ENCODE data around the gene ZNF367.

Gene ZNF367

DNA sequence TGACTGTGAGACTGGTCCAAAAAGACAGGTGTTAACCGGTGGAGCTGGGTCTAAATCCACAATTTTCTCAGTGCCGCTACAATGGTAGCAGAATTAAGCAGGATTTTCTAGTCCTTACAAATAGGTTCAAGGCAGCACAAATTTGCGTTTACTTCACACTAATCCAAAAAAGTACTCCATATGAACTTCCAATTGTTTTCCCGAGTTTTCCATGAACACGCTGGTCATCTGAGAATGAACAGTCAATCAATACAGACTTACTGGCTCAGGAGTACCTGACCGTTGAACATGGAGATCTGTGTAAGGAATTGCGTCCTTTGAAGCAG, 35.4 kb downstream of the ZNF367 start:
- TF ChIP-seq MYC (IDR thresholded peaks at IDR 0.05; ENCODE audit: low read depth, low read length) (no peak), POLR2A (IDR thresholded peaks at IDR 0.05; ENCODE audit: extremely low read depth, insufficient read length) (no peak), MAX (IDR thresholded peaks at IDR 0.05; ENCODE audit: low read depth, low read length) (no peak), CTCF (IDR thresholded peaks at IDR 0.05; ENCODE audit: low read depth, low read length) (no peak)
- DNase-seq (ENCODE audit: low read depth): no peak
- H3K4me3 ChIP-seq (ENCODE audit: low read depth, low read length): no peak overlapping the region

- H3K4me3 ChIP-seq (ENCODE audit: low read depth, low read length): no peak overlapping the region
- DNase-seq (ENCODE audit: low read depth): peak; percentile 11
- TF ChIP-seq POLR2A (IDR thresholded peaks at IDR 0.05; ENCODE audit: extremely low read depth, insufficient read length) (no peak), MYC (IDR thresholded peaks at IDR 0.05; ENCODE audit: low read depth, low read length) (no peak), MAX (IDR thresholded peaks at IDR 0.05; ENCODE audit: low read depth, low read length) (no peak), CTCF (IDR thresholded peaks at IDR 0.05; ENCODE audit: low read depth, low read length) (no peak)
These were observed 36.0 kb downstream of the ZNF367 start for GRCh38 chr9:96382175-96382574.

GRCh38 chr9:96381696-96382095, 36.5 kb downstream of the ZNF367 start:
- DNase-seq (ENCODE audit: low read depth): no peak
- TF ChIP-seq POLR2A (IDR thresholded peaks at IDR 0.05; ENCODE audit: extremely low read depth, insufficient read length) (no peak), MAX (IDR thresholded peaks at IDR 0.05; ENCODE audit: low read depth, low read length) (no peak), MYC (IDR thresholded peaks at IDR 0.05; ENCODE audit: low read depth, low read length) (no peak), CTCF (IDR thresholded peaks at IDR 0.05; ENCODE audit: low read depth, low read length) (no peak)
- no peak overlapping the region for H3K4me3 ChIP-seq (ENCODE audit: low read depth, low read length)

GRCh38 chr9:96381125-96381524, 37.0 kb downstream of the ZNF367 start:
- TF ChIP-seq CTCF (IDR thresholded peaks at IDR 0.05; ENCODE audit: low read depth, low read length): no peak
- no peak for TF ChIP-seq POLR2A (IDR thresholded peaks at IDR 0.05; ENCODE audit: extremely low read depth, insufficient read length)
- TF ChIP-seq MAX (IDR thresholded peaks at IDR 0.05; ENCODE audit: low read depth, low read length): no peak
- TF ChIP-seq MYC (IDR thresholded peaks at IDR 0.05; ENCODE audit: low read depth, low read length): no peak
- no peak for DNase-seq (ENCODE audit: low read depth)
- H3K4me3 ChIP-seq (ENCODE audit: low read depth, low read length): no peak overlapping the region

- H3K4me3 ChIP-seq (ENCODE audit: low read depth, low read length): no peak overlapping the region
- TF ChIP-seq MYC (IDR thresholded peaks at IDR 0.05; ENCODE audit: low read depth, low read length) (no peak), CTCF (IDR thresholded peaks at IDR 0.05; ENCODE audit: low read depth, low read length) (no peak), MAX (IDR thresholded peaks at IDR 0.05; ENCODE audit: low read depth, low read length) (no peak)
- DNase-seq (ENCODE audit: low read depth): no peak
These were observed 38.7 kb downstream of the ZNF367 start for GRCh38 chr9:96379461-96379860.

GRCh38 chr9:96378187-96378586, 40.0 kb downstream of the ZNF367 start:
- no peak for DNase-seq (ENCODE audit: low read depth)
- no peak for TF ChIP-seq POLR2A (IDR thresholded peaks at IDR 0.05; ENCODE audit: extremely low read depth, insufficient read length)
- TF ChIP-seq MAX (IDR thresholded peaks at IDR 0.05; ENCODE audit: low read depth, low read length): no peak
- no peak overlapping the region for H3K4me3 ChIP-seq (ENCODE audit: low read depth, low read length)
